ENCODE data around the gene CROCC.
A peak's percentile ranks its signal among the peaks of the same experiment; 100 is the strongest.
"Not testable (repeated sequence)": the region's sequence is repeated elsewhere in the genome, so short reads cannot be mapped to it uniquely, and the experiment has no call there.

Gene CROCC

DNA sequence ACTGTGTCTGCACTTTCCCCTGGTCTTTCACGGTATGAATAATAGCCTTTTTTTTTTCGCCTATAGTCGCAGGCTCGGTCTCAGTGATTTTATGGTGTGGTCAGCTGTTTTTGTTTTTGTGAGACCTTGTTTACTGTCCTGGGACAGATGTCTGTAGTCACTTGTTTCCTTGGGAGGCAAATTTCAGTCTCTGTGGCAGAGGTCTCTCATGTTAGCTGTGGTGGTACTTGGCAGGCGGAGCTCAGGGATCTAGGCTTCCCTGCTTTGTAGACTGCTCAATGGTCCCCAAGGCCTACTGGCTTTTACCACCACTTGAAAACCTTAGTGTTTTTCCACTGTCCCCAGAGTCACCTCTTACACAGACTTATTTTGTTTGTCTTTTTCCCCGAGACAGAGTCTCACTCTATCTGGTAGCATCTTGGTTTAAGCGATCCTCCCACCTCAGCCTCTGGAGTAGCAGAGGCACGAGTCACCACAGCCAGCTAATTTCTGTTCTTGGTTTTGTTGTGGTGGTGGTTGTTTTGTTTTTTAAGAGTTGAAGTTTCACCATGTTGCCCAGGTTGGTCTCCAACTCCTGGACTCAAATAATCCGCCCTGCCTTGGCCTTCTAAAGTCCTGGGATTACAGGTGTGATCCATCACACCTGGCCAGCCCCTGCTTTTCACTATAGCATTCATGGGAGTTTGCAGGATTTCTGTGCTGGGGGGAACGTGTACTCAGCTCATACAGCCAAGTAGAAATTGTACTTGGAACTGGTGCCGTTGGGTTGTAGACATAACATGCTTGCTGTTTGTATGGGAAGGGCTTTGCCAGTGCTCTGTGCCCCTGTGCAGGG is 15.6 kb upstream of the CROCC start:
- no peak for DNase-seq (ENCODE audit: insufficient read length)
- FAIRE-seq: no peak
- TF ChIP-seq POLR2AphosphoS5 (IDR thresholded peaks at IDR 0.05; ENCODE audit: low read depth, low read length) (no peak), TAF1 (IDR thresholded peaks at IDR 0.05; ENCODE audit: borderline replicate concordance, low read depth, low read length) (no peak), POLR2A (IDR thresholded peaks at IDR 0.05; ENCODE audit: low read depth, low read length) (no peak)

DNA sequence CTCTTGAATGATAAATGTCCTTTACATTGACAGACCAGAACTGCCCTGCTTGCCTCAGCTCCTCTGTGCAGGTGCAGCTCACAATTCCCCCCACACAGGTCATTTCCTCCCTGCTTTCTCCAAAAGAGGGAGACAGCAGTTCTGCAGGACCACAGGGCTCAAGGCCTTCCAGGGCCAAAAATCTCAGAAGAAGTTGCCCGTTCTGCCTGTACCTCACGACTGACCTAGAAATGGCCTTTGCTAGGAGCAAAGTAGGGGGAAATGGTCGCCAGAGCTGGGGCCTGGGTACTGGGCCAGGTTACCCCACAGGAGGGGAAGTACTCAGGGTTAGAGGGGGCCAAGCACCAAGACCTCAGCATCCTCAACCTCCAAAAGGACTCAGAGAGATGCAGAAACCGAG is 14.9 kb upstream of the CROCC start:
- no peak for DNase-seq (ENCODE audit: insufficient read length)
- no peak for FAIRE-seq
- no peak for TF ChIP-seq POLR2AphosphoS5 (IDR thresholded peaks at IDR 0.05; ENCODE audit: low read depth, low read length)
- no peak for TF ChIP-seq POLR2A (IDR thresholded peaks at IDR 0.05; ENCODE audit: low read depth, low read length)
- TF ChIP-seq TAF1 (IDR thresholded peaks at IDR 0.05; ENCODE audit: borderline replicate concordance, low read depth, low read length): no peak

DNA sequence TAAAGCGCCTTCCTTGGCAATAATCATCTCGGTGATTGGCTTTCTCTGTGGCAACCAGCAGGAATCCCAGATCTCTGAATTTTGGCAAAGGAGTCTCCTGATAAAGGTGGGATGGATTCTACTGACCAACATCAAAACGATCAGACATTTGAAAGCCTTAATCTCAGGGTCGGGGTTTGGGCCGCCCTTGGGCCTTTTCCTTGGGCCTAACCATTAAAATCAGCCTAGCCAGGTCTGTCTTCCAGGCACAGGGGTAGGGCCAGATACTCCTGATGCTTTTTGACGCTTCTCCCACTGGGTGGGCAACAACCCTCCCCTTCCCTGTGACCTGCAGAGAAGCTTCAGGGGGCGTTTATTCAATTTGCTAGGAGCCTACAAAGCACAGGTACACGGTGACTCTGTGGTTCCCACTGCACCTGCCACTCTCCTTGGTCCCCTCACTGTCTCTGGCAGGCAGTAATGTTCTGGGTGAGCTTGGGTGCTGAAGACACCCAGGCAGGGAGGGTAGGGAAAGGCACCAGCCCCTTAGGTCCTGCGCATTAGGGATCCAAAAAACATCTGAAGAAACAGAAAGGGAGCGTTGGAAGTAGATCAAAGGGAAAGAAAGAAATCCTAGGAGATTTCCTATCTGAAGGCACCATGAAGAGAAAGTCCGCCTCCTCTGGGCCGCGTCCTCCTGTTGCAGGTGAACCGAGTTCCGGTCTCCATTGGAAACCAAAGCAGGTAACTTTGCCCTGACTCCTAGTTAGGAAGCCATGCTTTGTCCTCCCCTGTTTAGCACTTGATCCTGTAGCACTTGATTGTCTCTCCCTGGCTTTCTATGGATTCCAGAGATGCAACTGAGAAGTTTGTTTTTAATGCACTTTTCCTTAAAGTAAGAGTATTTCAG is 13.6 kb upstream of the CROCC start:
- no peak for DNase-seq (ENCODE audit: insufficient read length)
- no peak for FAIRE-seq
- TF ChIP-seq POLR2A (IDR thresholded peaks at IDR 0.05; ENCODE audit: low read depth, low read length) (no peak), TAF1 (IDR thresholded peaks at IDR 0.05; ENCODE audit: borderline replicate concordance, low read depth, low read length) (no peak), POLR2AphosphoS5 (IDR thresholded peaks at IDR 0.05; ENCODE audit: low read depth, low read length) (no peak)

DNA sequence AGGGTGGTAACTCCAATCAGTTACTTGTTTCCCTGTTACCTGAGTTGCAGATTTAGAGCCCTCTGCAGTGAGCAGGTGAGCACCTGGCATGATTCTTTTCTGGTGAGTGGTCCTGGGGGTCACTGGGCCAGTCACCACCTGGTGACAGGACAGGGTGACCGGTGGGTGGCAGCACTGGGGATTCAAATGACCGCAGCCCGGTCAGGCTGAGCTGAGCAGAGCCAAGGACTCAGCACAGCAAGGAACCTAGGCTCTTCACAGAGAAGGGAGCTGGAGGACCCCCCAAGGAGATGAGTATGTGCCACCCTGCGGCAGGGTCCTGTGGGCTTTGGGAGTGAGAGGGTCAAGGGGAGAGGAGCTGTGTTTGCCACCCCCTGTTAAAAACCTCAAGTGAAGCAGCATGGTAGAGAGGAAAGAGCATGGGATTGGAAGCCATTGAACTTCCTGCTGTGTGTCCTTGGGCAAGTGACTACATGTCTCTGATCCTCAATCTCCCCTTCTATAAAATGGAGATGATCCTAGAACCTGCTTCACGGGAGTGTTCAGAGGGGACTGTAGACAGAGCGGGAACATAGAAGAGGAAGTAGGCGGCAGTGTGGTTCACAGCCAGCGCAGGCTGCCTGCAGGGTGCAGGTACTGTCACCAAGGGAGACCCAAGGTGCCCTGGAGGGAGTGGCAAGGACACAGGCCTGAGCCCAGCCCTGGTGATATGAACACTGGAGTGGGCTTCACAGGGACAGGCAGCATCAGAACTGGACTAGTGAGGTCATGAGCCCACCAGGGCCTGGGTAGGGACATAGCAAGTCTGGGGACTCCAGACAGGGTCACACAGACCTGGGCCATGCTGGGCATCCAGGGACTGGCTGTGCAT is 9.6 kb upstream of the CROCC start:
- FAIRE-seq: peak; percentile 14

DNA sequence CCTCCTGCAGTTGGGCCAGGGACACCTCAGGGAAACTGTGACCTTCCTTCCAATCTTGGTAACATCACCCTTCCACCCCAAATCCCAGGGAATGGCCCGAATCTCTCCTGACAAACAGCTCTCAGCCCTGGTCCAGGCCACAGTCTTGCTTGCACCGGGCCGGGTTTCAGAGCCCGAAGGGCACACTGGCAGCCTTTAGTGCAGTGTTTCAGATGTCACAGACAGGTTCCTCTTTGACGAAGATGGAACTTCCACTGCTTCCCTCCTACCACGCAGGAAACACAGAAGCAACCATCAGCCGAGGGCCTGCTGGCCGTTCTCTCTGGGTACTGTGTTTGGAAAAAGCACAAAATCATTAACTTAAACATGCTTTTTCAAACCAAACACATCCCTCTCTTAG is 9.0 kb upstream of the CROCC start:
- not testable (repeated sequence) for DNase-seq (ENCODE audit: insufficient read length); FAIRE-seq

More for the DNA sequence above, 9.6 kb upstream of the CROCC start:
- not testable (repeated sequence) for DNase-seq (ENCODE audit: insufficient read length)

DNA sequence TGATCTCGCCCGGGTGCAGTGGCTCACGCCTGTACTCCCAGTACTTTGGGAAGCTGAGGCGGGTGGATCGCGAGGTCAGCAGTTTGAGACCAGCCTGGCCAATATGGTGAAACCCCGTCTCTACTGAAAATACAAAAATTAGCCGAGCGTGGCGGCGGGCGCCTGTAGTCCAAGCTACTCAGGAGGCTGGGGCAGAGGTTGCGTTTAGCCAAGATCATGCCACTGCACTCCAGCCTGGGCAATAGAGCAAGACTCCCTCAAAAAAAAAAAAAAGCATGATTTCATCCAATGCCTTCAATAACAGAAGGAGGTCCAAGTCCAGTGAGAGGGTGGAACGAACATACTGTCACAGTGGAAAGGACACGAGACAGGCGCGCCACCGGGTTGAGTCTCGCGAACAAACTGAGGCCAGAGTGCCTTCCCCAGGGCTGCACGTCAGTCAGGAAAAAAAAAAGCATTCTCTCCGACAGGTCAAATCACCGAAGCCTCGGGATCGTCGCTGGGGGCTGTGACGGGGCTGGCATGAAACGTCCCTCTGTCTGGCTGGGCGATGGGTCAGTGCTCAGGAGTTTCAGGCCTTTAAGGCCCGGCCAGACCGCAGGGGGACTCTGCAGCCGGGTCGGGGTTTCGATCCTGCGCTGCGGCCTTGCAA is 8.4 kb upstream of the CROCC start:
- no peak for DNase-seq (ENCODE audit: insufficient read length)
- no peak for FAIRE-seq
- TF ChIP-seq POLR2AphosphoS5 (IDR thresholded peaks at IDR 0.05; ENCODE audit: low read depth, low read length): no peak
- no peak for TF ChIP-seq TAF1 (IDR thresholded peaks at IDR 0.05; ENCODE audit: borderline replicate concordance, low read depth, low read length)
- no peak for TF ChIP-seq POLR2A (IDR thresholded peaks at IDR 0.05; ENCODE audit: low read depth, low read length)

DNA sequence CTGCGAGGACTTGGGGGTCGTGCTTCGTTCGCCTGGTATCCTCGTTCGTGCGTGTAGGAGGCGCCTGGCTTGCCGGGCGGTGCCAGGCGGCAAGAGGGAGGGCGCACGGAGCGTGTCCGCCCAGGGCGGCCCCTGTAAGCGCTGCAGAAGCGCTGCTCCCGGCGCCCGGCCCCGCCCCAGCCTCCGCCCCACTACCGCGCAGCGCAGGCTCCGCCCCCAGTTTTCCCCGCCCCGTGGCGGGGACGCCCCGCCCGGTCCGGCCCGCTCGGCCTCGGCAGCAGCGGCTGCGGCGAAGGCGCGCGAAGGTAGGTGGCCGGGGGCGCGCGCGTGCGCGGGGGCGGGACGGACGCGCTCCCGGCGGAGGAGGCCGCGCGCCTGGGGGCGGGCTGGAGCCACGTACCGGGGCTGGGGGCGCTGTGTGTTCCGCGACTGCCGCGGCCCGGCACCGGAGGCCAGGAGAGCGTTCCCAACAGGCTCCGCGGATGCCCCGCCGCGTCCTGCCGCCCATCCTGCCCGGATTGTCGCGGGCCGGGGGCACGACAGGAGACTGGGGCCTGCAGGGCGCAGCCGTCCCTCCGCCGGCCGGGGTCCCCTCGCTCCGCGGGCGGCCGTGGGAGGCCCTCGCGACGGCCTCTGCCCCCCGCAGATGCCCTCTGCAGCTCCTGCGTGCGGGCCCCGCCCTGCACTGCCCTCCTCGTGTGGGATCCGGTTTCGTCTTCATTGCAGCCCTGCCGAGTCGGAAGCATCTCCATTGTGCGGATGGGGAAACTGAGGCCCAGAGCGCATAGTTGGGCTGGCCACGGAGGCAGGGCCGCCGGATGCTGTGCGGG is 7.7 kb upstream of the CROCC start:
- TF ChIP-seq POLR2A (IDR thresholded peaks at IDR 0.05; ENCODE audit: low read depth, low read length) (no peak), TAF1 (IDR thresholded peaks at IDR 0.05; ENCODE audit: borderline replicate concordance, low read depth, low read length) (no peak)
- FAIRE-seq: peak; percentile 64
- DNase-seq (ENCODE audit: insufficient read length): peak; percentile 89

DNA sequence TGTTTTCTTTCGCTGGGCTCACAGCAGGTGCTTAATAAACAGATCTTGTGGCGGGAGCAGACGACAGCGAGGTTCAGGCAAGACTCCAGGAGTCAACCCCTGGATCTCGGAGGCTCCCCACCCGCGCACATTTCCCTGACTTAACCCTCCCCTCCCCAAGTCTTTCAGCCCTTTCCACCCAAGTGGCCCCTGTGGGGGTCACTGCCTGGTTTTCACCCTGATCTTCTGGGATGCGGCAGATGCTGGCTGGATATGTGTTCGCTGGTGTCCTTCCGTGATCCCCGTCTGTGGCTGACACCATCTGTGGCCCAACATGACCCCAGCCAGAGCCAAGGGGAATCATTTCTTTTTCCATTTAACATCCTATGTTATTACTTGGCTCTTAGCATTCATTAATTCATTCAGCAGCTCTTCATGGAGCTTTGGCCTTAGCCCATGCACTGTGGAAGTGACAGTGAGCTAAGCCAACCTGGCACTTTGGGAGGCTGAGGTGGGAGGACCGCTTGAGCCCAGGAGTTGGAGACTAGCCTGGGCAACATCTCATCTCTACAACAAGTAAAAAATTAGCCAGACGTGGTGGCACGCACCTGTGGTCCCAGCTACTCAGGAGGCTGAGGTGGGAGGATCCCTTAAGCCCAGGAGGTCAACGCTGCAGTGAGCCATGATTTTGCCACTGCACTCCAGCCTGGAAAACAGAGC is 6.7 kb upstream of the CROCC start:
- FAIRE-seq; DNase-seq (ENCODE audit: insufficient read length): not testable (repeated sequence)

DNA sequence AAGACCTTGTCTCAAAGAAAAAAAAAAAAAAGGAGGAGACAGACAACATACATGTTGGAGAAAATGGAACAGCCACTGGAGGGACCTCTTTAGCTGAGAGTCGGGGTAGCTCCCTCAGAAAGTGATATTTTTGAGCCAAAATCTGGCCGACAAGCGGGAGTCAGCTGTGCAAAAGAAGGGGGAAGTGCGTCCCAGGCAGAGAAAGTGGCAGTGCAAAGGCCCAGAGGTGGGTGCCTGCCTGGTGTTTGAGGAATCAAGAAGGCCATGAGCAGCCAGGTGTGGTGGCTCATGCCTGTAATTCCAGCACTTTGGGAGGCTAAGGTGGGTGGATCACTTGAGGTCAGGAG is 6.1 kb upstream of the CROCC start:
- FAIRE-seq (no peak), DNase-seq (ENCODE audit: insufficient read length) (no peak)
- TF ChIP-seq TAF1 (IDR thresholded peaks at IDR 0.05; ENCODE audit: borderline replicate concordance, low read depth, low read length) (no peak), POLR2A (IDR thresholded peaks at IDR 0.05; ENCODE audit: low read depth, low read length) (no peak), POLR2AphosphoS5 (IDR thresholded peaks at IDR 0.05; ENCODE audit: low read depth, low read length) (no peak)

DNA sequence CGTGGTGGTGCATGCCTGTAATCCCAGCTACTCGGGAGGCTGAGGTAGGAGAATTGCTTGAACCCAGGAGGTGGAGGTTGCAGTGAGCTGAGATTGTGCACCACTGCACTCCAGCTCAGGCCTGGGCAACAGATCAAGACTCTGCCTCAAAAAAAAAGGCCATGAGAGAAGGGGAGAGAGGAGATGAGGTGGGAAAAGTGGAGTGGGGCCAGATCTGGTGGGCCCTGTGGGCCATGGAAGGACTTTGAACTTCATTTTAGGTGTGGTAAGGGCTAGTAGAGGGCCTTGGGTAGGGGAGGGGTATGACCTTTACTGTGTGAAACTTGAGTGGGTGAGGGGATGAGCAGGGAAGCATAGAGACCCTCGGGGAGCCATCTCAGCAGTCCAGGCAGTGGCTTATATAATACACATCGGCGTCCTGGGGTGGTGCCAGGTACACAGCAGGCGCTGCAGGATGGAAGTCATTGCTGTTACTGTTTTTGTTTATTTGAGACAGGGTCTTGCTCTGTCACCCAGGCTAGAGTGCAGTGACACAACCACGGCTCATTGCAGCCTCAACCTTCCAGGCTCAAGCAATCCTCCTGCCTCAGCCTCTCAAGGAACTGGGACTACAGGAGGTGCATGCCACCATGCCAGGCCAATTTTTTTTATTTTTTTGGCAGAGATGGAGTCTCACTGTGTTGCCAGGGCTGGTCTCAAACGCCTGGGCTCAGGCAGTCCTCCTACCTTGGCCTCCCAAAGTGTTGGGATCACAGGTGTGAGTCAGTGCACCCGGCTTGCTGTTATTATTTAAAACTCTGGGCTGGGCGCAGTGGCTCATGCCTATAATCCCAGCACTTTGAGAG is 5.5 kb upstream of the CROCC start:
- DNase-seq (ENCODE audit: insufficient read length); FAIRE-seq: not testable (repeated sequence)
